SKM-1 (cell line): Measurements from ENCODE around the gene MAP4K1.
A peak's percentile ranks its signal among the peaks of the same experiment; 100 is the strongest.

ENCODE experiments used
- DNase-seq: peaks from one replicate; lab custom pipeline; 2025; ENCODE audit not compliant: unreplicated experiment; lab: John Stamatoyannopoulos, UW

The MAP4K1 gene

GRCh38 chr19:38617764-38618589 lies at the start of gene MAP4K1:
Gene MAP4K1, minus strand, starts transcription at chr19:38617953. Its CDS starts 58 bp downstream, at chr19:38617895.
- DNase-seq: no peak

GRCh38 chr19:38666663-38667511 lies 49.1 kb upstream of the MAP4K1 start:
- DNase-seq: no peak

DNA sequence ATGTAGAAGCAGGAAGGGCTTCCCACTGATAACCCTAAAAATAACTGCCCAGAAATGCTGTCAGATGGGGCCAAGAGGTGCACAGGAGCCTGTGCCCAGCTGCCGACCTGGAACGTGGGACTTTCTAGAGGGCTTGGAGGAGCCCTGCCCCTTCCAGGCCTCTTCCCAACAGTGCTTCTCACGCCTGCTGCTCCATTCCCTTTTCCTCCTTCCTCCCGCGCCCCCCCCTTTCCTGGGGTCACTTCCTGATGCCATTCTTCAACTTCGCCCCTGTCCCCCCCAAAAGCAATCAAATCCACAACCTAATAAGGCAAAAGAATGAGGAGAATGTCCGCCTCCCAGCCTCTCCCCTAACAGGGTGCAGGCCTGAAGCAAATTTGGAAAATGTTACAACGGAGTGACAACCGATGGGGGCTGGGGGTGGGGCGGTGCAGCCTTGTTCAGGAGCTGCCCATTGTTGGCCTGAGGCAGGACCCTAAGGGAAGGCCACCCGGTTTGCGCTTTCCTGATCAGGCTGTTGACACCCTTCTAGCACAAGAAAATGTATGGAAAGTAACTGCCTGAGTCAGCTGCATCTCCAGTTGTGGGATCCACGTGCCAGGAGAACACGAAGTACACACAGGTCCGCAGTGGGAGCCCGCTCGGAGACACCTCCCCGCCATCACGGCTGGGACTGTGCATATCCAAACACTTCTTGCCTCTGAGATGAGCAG lies 48.4 kb upstream of the MAP4K1 start:
- no peak for DNase-seq

DNA sequence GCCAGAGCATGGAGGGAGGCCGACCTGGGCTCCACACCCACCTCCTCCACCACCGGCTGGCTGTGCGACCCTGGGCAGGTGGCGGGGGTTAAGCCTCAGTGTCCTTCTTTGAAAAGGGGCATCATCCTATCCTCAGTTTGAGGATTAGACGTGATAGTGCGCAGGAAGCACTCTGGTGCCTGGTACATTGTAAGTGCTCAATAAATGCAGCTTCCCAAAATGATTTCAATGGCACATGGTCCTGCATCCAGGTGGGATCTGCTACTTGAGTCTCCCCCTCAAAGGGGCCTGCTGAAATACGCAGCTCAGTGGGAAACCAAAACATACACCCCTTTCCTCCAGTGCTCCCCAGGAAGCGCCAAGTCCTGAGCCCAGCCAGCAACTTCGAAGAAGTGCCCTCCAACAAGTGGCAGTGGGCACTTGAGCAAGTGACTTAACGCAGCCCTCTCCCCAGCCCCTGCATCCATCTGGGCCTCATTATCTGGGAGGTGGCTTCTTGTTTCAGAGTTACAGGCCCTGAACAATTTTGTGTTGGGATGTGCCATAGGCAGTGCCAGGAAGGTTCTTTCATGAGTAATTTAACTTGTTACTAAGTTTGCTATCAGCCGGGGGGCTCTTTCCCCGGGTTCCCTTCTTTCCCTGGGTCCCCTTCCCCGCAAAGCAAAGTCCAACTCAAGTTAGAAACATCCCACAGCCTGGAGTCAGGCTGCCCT lies 47.6 kb upstream of the MAP4K1 start:
- DNase-seq: no peak

DNA sequence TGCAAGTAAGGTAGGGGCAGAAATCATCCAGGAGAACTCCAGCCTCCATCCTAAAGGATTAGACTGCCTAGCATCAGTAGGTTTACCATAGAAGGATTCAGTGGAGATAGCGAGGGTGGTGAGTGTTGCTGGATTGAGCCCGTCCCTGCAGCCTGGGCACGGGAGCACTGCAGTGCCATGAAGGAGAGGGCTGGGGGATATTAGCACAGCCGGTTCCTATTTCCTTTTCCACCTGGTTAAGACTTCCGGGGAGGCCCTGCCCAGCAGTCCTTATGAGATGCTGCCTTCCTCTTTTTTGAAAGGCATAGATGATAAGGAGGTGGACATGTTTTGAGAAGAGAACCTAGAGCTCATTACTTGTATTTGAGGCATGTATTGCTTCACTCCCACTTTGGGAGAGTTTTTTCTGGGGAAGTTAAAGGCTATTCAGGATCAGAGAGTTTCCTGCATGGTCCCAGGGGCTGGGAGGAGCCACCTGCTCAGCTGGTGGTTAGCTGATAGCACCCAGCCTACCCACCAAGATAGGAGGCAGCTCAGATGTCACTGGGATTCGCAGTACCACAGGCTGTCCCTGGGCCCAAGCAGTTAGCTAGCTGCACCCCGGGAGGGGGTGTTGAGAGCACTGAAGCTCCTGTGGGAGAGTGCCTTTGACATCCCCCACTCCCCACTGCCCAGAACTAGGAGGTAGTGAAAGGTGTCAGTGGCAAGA lies 46.9 kb upstream of the MAP4K1 start:
- DNase-seq: peak; percentile 75

DNA sequence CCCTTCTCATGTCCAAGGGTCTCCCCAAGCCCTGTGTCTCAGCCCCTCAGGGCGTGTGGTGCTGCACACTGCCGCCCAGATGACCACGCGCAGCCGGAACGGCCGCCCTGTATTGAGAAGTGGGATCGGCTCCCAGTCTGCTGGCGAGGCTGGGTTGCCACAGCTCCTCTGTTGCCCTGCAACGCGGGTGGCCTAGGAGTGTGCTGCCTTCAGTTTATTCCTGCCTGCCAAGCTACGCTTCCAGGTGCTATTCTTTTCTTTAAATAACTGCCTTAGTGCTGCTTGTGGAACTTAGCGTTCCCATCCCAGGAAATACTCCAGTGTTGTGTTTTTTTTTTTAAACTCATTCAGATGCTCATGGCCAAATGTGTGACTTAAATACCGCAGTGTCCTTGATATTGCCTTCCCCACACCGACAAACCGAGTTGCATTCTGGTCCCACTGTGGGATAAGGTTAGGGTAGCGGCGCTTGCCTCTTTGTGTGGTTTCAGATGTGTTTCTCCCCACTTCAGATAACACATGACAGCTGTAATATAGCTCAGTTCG lies 46.3 kb upstream of the MAP4K1 start:
- DNase-seq: no peak

DNA sequence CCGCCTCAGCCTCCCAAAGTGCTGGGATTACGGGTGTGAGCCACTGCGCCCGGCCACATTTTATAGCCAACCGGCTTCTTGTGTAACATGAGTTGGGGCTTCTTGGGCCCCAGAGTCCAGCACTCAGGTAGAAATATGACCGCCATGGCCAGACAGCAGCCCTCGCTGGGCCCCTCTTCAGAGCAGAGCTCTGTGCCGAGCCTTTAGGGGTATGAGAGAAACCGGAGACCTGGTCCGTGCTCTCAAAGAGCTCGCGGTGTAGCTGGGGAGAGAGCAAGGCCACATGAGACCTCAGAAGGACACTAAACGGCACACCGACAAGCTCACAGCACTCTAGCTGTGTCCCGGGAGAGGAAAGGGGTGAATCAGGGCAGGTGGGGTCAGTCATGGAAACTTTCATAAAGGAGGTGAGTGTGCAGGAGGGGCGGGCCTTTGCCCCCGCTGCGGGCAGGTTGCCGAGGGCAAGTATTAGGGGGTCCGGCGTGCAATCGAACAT lies 45.5 kb upstream of the MAP4K1 start:
- DNase-seq: no peak

GRCh38 chr19:38662537-38663155 lies 44.9 kb upstream of the MAP4K1 start:
- DNase-seq: no peak

DNA sequence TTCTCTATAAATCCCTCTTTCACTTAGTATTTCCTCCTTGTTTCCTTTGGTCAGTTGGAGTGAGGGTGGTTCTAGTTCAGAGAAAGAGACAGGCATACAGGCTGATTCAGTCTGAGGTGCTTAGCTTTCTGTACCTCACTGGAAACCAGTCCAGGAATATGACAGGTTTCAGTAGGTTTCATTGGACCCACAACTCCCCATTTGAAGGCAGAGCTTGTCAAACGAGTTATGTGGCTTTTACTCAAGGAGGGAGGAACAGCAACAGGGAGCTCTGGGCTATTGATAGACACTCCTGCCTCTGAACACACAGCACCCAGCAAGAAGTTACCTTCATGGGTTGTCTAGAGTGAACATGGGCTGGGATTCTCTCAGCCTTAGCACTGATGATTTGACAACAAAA lies 44.2 kb upstream of the MAP4K1 start:
- no peak for DNase-seq

GRCh38 chr19:38661136-38661535 lies 43.4 kb upstream of the MAP4K1 start:
- DNase-seq: no peak

- DNase-seq: no peak
These were observed 43.0 kb upstream of the MAP4K1 start for GRCh38 chr19:38660724-38661123.

DNA sequence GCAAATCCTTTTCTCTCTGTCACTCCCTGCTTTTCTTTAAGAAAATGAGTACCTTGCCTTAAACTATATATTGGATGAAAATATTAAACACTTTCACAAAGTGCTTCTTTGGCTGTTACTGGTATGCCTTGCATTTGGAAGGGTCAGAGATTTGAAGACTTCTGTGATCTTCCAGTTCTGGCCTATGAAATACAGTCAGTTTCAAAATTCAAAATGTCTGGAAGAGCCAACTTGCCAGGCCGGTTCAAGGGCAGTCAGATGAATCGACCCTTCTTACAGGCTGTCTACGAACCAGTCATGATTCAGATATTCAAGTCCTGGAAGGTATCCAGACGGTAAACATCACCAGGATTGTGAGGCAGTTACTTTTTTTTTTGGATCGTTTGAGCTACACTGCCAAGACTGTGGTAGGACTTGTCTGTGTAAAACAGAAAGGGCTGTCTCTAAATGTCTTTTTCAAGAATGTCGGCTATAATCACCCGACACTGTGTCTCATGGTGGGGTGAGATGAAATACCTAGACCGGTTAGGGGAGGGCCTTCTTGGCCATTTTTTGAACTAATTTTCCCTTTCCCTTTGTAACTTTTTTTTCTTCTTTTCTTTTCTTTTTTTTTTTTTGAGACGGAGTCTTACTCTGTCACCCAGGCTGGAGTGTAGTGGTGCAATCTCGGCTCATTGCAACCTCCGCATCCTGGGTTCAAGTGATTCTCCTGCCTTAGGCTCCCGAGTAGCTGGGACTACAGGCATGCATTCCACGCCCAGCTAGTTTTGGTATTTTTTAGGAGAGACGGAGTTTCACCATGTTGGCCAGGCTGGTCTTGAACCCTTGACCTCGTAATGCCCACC lies 40.9 kb upstream of the MAP4K1 start:
- no peak for DNase-seq

GRCh38 chr19:38657633-38658222 lies 40.0 kb upstream of the MAP4K1 start:
- no peak for DNase-seq

DNA sequence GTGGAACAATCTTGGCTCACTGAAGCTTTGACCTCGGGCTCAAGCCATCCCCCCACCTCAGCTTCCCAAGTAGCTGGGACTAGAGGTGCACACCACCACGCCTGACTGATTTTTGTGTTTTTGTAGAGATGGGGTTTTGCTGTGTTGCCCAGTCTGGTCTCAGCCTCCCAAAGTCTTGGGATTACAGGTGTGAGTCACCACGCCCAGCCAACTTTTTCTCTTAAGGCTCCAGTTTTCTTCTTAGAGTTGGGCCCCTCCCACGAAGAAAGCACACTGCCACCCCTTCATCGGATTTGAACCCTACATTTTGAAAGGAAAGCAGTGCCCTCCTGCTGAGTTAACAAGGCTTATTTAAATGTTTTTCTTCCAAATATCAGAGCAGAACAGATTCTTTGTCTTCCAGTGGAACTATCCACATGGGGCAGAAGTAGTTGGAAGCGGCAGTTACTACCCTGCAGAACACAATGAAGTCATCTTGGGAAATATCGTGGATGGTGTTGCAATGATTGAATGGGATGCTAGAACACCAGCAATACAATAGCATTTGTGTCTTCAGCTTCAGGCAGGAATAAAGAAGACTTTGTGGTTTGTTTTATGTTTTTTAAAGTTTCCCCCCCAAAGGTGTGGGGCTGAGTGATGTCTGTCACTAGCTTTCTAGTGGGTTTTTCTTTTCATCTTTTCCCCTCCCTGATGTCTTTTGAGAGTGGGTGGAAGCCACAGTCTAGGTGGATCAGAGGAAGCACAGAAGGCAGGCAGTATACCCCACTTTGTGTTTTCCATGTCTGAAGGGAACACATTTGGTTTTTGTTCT lies 38.6 kb upstream of the MAP4K1 start:
- DNase-seq: peak; percentile 18

DNA sequence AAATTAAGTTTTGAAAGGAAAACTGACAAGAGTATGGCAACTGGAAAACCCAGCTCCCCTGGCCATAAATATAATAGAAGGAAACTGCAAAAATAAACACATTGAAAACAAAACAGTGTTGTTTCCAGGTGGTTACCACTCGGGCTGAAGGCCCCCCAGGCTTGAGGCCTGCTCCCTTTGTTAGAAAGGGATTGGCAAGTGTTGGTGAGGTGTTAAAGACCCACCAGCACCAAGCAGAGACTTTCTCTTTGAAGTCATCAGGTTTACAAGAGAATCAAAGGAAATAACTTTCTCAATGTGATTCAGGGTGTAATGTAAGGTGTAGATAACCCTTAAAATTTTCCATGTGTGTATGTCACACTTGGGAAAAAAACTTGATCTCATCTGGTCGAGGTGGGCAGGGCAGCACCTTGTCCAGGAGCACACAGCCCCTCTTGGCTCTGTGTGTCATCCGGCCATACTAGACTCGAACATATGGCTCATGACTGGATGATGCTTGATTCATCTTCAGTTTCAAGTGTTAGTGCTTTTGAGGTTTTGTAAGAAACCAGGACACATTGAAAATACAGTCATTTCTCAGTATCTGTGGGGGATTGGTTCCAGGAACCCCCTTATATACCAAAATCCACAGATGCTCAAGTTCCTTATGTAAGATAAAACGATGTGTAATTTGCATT lies 37.5 kb upstream of the MAP4K1 start:
- DNase-seq: no peak

- no peak for DNase-seq
These were observed 36.9 kb upstream of the MAP4K1 start for GRCh38 chr19:38654628-38655055.
